ENCODE results near the gene QKI.

Gene QKI

GRCh38 chr6:163454425-163454824 is 39.9 kb downstream of the QKI start:
- Histone ChIP-seq H3K4me3 (no peak overlapping the region), H3K9ac (no peak overlapping the region), H3K27me3 (no peaks in the 10 kb centered on the region), H4K20me1 (peaks cover 96% of the 10 kb centered on the region), H3K36me3 (peaks cover 41% of the 10 kb centered on the region), H3K27ac (no peak overlapping the region), H3K9me3 (no peaks in the 10 kb centered on the region; the same call in 1 of the 2 replicates), H3K4me2 (no peak overlapping the region), H3K4me1 (peaks cover 6% of the 10 kb centered on the region)
- TF ChIP-seq Cebpa-rat (IDR thresholded peaks at IDR 0.05) = no peak

- peaks cover 87% of the 10 kb centered on the region for H4K20me1 ChIP-seq
- no peak overlapping the region for H3K4me3 ChIP-seq
- no peak for TF ChIP-seq Cebpa-rat (IDR thresholded peaks at IDR 0.05)
These were observed 41.0 kb downstream of the QKI start for GRCh38 chr6:163455552-163455951.

GRCh38 chr6:163457637-163458561 is 43.4 kb downstream of the QKI start:
- H4K20me1 ChIP-seq = peaks cover 63% of the 10 kb centered on the region
- no peak overlapping the region for H3K4me3 ChIP-seq
- no peak overlapping the region for H3K4me2 ChIP-seq
- no peak overlapping the region for H3K9ac ChIP-seq
- H3K36me3 ChIP-seq = peaks cover 43% of the 10 kb centered on the region
- H3K27me3 ChIP-seq = no peaks in the 10 kb centered on the region
- no peaks in the 10 kb centered on the region; the same call in 1 of the 2 replicates for H3K9me3 ChIP-seq
- peaks cover 15% of the 10 kb centered on the region for H3K4me1 ChIP-seq
- no peak for TF ChIP-seq Cebpa-rat (IDR thresholded peaks at IDR 0.05)
- no peak overlapping the region for H3K27ac ChIP-seq

More at GRCh38 chr6:163455552-163455951, 41.0 kb downstream of the QKI start:
- Histone ChIP-seq H3K9me3 (no peaks in the 10 kb centered on the region; the same call in 1 of the 2 replicates), H3K4me1 (peaks cover 15% of the 10 kb centered on the region), H3K9ac (no peak overlapping the region), H3K4me2 (no peak overlapping the region), H3K36me3 (peaks cover 41% of the 10 kb centered on the region), H3K27me3 (no peaks in the 10 kb centered on the region), H3K27ac (no peak overlapping the region)

- H3K36me3 ChIP-seq = peaks cover 54% of the 10 kb centered on the region
- no peak for TF ChIP-seq Cebpa-rat (IDR thresholded peaks at IDR 0.05)
- peaks cover 52% of the 10 kb centered on the region for H4K20me1 ChIP-seq
- peak overlapping the region; percentile 37 for H3K4me2 ChIP-seq
- H3K4me3 ChIP-seq = no peak overlapping the region
- H3K27me3 ChIP-seq = no peaks in the 10 kb centered on the region
- H3K4me1 ChIP-seq = peaks cover 15% of the 10 kb centered on the region
- H3K9me3 ChIP-seq = peaks cover 9% of the 10 kb centered on the region
- H3K9ac ChIP-seq = no peak overlapping the region
- no peak overlapping the region for H3K27ac ChIP-seq
These were observed 44.5 kb downstream of the QKI start for GRCh38 chr6:163459007-163459406.

- peaks cover 15% of the 10 kb centered on the region for H3K4me1 ChIP-seq
- no peak overlapping the region for H3K27ac ChIP-seq
- H4K20me1 ChIP-seq = peaks cover 47% of the 10 kb centered on the region
- no peaks in the 10 kb centered on the region for H3K27me3 ChIP-seq
- peaks cover 54% of the 10 kb centered on the region for H3K36me3 ChIP-seq
- no peak for TF ChIP-seq Cebpa-rat (IDR thresholded peaks at IDR 0.05)
- no peak overlapping the region for H3K4me3 ChIP-seq
- no peak overlapping the region for H3K9ac ChIP-seq
- H3K9me3 ChIP-seq = peaks cover 10% of the 10 kb centered on the region
- peak overlapping the region; percentile 37 for H3K4me2 ChIP-seq
These were observed 45.0 kb downstream of the QKI start for GRCh38 chr6:163459536-163459935.

GRCh38 chr6:163460307-163460782 is 45.8 kb downstream of the QKI start:
- peaks cover 56% of the 10 kb centered on the region for H3K36me3 ChIP-seq
- peaks cover 39% of the 10 kb centered on the region for H4K20me1 ChIP-seq
- peak overlapping the region; percentile 60 for H3K4me2 ChIP-seq
- peak overlapping the region; percentile 43 for H3K4me3 ChIP-seq
- peak overlapping the region; percentile 8; the same call in 1 of the 2 replicates for H3K27ac ChIP-seq
- peak overlapping the region; percentile 9; the same call in 1 of the 2 replicates for H3K9ac ChIP-seq
- TF ChIP-seq Cebpa-rat (IDR thresholded peaks at IDR 0.05) = no peak
- no peaks in the 10 kb centered on the region for H3K27me3 ChIP-seq
- peaks cover 15% of the 10 kb centered on the region for H3K4me1 ChIP-seq
- H3K9me3 ChIP-seq = peaks cover 10% of the 10 kb centered on the region

GRCh38 chr6:163461696-163462095 is 47.2 kb downstream of the QKI start:
- Histone ChIP-seq H4K20me1 (peaks cover 28% of the 10 kb centered on the region), H3K27me3 (no peaks in the 10 kb centered on the region), H3K4me2 (no peak overlapping the region), H3K27ac (no peak overlapping the region), H3K4me3 (no peak overlapping the region), H3K36me3 (peaks cover 47% of the 10 kb centered on the region), H3K4me1 (peaks cover 15% of the 10 kb centered on the region), H3K9ac (no peak overlapping the region), H3K9me3 (peaks cover 15% of the 10 kb centered on the region)
- no peak for TF ChIP-seq Cebpa-rat (IDR thresholded peaks at IDR 0.05)

GRCh38 chr6:163463180-163463579 is 48.7 kb downstream of the QKI start:
- peaks cover 15% of the 10 kb centered on the region for H3K4me1 ChIP-seq
- no peak overlapping the region for H3K4me2 ChIP-seq
- H4K20me1 ChIP-seq = peaks cover 13% of the 10 kb centered on the region
- H3K4me3 ChIP-seq = no peak overlapping the region
- no peak overlapping the region for H3K9ac ChIP-seq
- no peak overlapping the region for H3K27ac ChIP-seq
- no peaks in the 10 kb centered on the region for H3K27me3 ChIP-seq
- H3K9me3 ChIP-seq = peaks cover 15% of the 10 kb centered on the region; the same call in 1 of the 2 replicates
- no peak for TF ChIP-seq Cebpa-rat (IDR thresholded peaks at IDR 0.05)
- H3K36me3 ChIP-seq = peaks cover 32% of the 10 kb centered on the region

- no peak for TF ChIP-seq Cebpa-rat (IDR thresholded peaks at IDR 0.05)
- Histone ChIP-seq H4K20me1 (peaks cover 7% of the 10 kb centered on the region), H3K9ac (no peak overlapping the region), H3K4me2 (no peak overlapping the region), H3K27ac (no peak overlapping the region), H3K9me3 (peaks cover 20% of the 10 kb centered on the region), H3K27me3 (no peaks in the 10 kb centered on the region), H3K36me3 (peaks cover 35% of the 10 kb centered on the region), H3K4me3 (no peak overlapping the region), H3K4me1 (peaks cover 15% of the 10 kb centered on the region)
These were observed 49.3 kb downstream of the QKI start for GRCh38 chr6:163463795-163464194.

- no peak overlapping the region for H3K27ac ChIP-seq
- H3K36me3 ChIP-seq = peaks cover 57% of the 10 kb centered on the region
- no peak overlapping the region for H3K4me2 ChIP-seq
- TF ChIP-seq Cebpa-rat (IDR thresholded peaks at IDR 0.05) = no peak
- H3K4me1 ChIP-seq = no peaks in the 10 kb centered on the region
- H3K4me3 ChIP-seq = no peak overlapping the region
- no peak overlapping the region for H3K9ac ChIP-seq
- peaks cover 50% of the 10 kb centered on the region for H3K9me3 ChIP-seq
- no peaks in the 10 kb centered on the region for H3K27me3 ChIP-seq
- no peaks in the 10 kb centered on the region for H4K20me1 ChIP-seq
These were observed 52.4 kb downstream of the QKI start for GRCh38 chr6:163466839-163467390.

All from BLaER1 (cell line).